ENCODE results near the gene PGAM1.
"Not testable (repeated sequence)": the region's sequence is repeated elsewhere in the genome, so short reads cannot be mapped to it uniquely, and the experiment has no call there.

Gene PGAM1

GRCh38 chr10:97425964-97426775 lies at the start of gene PGAM1:
Gene PGAM1, plus strand, starts transcription at chr10:97426191. Its CDS starts 117 bp downstream, at chr10:97426308.
- peak; percentile 95 for DNase-seq

GRCh38 chr10:97376413-97376812 lies 49.6 kb upstream of the PGAM1 start:
- DNase-seq = no peak

DNA sequence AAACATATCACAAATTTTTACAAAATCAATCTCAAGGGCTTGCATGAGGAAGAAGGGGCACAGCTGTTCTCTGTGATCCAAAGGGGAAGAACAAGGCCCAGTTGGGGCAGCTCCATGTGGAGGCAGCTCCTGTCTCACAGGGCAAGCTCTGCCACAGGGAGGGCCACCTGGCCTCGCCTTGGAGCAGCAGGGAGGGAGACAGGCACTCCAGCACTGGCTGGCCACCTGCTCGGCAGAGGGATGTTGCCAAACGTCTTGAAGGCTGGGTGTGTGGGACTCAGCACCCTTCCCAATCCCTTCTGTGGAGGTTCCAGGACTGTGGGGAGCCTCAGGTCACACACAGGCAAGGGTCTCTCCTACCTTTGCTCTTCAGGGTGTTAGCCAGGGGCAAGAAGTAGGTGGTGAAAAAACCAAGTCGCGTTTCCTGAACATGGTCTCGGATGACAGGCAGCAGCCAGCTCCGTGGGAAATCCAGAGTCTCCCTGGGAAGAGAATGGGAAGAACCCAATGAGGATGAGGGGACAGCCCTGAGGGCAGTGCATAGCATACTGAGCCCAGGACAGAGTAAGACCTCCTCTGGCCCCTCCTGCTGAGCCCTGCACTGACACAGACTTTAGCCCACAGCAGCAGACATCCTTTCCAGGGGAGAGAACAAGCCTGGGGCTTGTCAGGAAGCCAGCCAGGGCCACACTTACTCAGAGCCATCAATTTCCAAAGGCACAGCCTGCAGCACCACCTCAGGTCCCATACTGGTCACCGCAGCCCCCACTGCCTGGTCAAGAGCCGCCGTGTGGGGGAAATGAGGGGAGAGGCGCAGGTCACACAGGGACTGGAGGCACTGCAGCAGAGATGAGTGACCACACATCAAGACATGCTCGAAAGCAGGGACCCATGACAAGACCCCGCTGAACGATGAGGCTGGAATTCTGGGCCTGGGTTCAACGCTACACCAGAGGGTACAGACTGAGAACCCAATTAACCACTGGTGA lies 46.8 kb upstream of the PGAM1 start:
- DNase-seq = no peak

GRCh38 chr10:97380516-97380915 lies 45.5 kb upstream of the PGAM1 start:
- DNase-seq = no peak

DNA sequence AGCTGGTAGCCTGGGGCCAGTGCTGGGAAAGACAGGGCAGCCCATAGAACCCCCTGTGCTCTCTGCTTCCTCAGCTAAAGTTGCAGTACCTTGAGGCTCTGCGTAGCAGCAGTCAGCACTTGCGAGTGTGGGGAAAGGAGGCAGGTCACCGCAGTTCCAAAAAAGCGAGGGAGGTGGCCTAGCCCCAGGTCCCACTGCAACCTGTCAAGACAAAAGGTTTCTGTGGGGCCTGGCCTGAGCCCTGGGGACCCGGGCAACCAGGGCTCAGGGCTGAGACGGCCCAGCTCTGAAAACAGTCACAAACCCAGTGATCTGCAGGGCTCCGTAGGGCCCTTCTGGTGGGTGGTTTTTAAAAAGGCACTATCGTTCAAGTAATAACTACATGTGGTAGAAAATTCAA lies 44.4 kb upstream of the PGAM1 start:
- DNase-seq = no peak

DNA sequence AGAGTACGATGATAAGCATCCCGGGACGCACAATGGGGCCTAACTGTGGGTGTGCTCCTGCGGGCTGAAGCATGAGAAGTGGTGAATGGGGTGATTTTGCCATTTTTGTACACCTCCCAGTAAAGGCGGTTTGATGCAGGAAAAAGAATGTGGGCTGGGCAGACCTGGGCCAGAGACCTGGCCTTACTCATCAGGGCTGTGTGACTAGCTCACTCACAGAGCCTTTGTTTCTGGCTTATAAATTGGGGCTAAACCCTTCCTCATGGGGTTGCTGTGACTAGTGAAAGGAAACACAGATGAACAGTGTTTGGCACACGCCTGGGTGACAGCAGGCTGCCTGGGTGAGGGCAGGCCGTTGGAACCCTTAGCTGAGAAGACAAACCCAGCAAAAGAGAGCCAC lies 42.8 kb upstream of the PGAM1 start:
- DNase-seq = no peak

DNA sequence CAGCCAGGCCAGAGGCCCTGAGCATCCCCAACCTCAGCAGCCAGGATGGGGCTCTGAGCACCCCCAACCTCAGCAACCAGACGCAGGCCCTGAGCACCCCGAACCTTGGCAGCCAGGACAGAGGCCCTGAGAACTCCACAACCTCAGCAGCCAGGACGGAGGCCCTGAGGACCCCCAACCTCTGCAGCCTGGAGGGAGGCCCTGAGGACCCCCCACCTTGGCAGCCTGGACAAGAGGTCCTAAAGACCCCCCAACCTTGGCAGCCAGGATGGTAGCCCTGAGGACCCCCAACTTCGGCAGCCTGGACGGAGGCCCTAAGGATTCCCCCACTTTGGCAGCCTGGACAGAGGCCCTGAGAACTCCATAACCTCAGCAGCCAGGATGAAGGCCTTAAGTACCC lies 41.8 kb upstream of the PGAM1 start:
- DNase-seq = no peak

- DNase-seq = no peak
Observed at GRCh38 chr10:97384641-97385040, 41.4 kb upstream of the PGAM1 start.

GRCh38 chr10:97385565-97385964 lies 40.4 kb upstream of the PGAM1 start:
- no peak for DNase-seq

DNA sequence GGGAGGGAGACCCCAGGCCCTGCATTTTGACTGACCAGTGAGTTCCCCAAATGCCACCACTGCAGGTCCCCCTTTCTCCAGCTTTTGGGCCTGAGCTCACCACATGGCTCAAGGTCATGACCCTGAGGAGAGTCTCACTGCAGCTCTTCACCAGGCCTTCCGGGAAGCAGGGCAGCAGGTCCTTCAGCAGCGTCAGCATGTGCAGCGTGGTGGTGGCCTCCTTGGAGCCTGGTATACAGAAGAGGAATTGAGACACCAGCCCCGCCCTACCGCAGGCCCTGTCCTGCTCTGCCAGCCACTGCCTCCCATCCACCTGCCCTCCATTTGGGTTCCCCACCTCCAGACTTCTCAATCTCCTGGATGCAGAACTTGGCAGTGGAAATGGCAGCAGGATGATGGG lies 37.8 kb upstream of the PGAM1 start:
- no peak for DNase-seq

DNA sequence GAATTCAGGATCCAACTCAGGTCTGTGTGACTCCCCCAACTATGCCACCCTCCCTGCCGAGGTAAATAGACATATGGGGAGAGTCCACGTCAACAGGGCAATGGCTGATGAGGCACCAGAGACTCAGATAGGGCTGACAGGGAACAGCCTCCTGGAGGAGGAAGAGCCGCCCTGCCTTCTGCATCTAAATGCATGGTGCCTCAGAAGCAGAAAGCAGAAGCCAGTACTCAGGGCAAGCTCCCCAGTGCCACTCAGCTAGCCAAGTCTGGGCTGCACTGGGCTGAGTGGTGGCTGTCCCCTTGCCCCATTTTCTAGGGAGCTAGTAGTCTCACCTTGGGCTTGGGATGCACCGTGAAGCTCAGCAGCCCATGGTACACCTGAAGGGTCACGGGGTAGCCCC lies 35.9 kb upstream of the PGAM1 start:
- DNase-seq = no peak

GRCh38 chr10:97393034-97393573 lies 32.9 kb upstream of the PGAM1 start:
- no peak for DNase-seq

DNA sequence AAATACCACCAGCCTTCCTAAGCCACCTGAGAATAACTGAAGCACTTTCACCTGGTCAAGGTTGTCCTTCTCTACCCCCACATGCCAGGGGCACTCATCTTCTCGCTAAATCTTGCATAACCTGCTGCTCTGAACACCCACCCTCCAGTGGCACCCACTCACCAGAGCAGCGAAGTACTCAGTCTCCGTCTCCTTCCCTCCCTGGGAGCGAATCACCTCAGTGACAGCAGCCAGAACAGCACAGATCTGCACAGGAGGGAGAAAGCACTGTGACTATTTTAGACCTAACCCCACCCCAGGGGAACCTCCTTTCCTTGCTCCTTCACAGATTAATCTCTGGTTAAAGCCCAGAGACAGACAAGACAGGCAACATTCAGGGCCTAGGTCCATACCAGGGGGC lies 29.9 kb upstream of the PGAM1 start:
- DNase-seq = no peak

GRCh38 chr10:97399843-97400545 lies 26.0 kb upstream of the PGAM1 start:
- DNase-seq = no peak

DNA sequence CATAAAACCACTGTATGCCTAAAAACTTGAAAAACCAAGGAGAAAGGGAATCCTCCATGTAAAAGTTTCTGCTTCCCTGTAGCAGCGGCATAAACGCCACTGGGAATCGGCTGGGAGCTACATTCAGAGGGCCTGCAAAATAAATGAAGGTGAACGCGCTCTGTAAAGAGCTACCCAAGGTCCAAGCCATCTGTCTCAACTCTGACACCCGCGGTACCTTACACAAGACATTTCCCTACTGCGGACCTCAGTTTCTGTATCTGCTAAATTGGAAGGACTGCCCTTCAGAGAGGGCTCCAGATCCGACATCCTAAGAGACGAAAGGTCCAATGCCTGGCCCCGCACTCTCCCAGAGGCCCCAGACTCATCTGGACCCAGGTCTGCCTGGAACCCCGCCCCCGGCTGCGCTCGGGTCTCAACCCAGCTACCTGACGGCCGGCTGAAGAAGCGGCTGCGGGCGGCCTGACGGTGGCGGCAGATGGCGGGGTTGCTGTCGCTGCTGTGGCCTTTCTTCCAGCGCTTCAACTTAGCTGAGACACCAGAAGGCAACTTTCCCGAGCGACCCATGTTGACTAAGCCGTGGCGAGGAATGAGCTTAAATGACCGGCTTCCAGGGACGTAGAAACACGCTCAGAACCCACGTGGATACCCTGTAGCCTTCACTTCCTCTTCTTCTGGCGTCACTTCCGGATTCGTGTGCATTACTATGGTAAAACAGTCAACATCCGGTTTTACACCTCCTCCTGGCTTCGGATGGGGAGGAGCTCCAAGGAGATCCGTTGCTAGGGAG lies 25.1 kb upstream of the PGAM1 start, which contains the start of gene RRP12:
RRP12 (minus strand) TSS at position 676 of the 790 bp plus-strand sequence; CDS start at position 567, 109 bp downstream.
- peak; percentile 64 for DNase-seq

DNA sequence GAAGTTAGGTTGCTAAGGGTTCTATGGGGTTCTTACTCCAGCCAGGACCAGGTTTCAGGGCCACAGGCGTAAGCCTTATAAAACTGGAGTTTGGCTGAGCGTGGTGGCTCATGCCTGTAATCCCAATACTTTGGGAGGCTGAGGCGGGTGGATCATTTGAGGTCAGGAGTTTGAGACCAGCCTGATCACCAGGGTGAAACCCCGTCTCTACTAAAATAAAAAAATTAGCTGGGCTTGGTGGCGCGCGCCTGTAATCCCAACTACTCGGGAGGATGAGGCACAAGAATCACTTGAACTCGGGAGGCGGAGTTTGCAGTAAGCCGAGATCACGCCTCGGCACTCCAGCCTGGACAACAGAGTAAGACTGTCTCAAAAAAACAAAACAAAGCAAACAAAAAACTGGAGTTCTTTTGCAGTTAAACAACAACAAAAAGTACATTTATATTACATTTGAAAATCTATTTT lies 24.5 kb upstream of the PGAM1 start:
- no peak for DNase-seq

- DNase-seq = no peak
Observed at GRCh38 chr10:97404044-97404443, 21.9 kb upstream of the PGAM1 start.

DNA sequence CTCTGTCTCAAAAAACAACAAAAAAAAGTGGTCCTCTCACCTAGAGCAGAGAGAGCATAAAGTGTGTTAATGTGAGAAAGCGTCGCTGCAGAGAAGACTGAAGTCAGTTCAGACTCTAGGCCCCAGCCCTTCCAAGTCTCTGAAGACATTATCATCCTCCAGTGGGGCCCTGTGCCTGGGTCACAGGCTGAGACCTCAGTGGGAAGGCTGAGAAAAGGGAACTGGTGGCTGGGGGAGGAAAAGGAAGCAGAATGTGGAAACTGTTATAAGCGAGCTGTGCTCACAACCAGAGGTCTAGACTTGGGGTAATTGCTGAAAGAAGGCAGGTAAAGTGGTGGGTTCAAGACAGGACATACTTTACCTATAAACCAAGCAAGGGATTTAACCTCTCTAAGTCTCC lies 19.9 kb upstream of the PGAM1 start:
- DNase-seq = no peak

DNA sequence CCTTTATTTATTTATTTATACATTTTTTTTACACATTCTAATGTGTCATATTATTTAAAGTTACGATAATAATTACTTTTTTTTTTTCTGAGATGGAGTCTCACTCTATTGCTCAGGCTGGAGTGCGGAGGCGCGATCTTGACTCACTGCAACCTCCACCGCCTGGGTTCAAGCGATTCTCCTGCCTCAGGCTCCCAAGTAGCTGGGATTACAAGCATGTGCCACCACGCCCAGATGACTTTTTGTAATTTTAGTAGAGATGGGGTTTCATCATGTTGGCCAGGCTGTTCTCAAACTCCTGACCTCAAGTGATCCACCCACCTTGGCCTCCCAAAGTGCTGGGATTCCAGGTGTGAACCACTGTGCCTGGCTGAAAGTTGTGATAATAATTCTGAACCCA lies 19.5 kb upstream of the PGAM1 start:
- DNase-seq = not testable (repeated sequence)

- DNase-seq = peak; percentile 49
Observed at GRCh38 chr10:97407211-97407951, 18.6 kb upstream of the PGAM1 start.

- DNase-seq = no peak
Observed at GRCh38 chr10:97407952-97408248, 18.1 kb upstream of the PGAM1 start.

Measured in activated effector memory CD4-positive, alpha-beta T cell treated with Interleukin-2 at 50 U/mL for 16 hours (primary cell).